NCI-H187 (cell line): ENCODE measurements around the gene HSPBP1.
A peak's percentile ranks its signal among the peaks of the same experiment; 100 is the strongest.

Source experiments
- DNase-seq, 2 experiments: peaks; one replicate each; lab custom pipeline; 2025; lab: John Stamatoyannopoulos, UW

HSPBP1 gene

DNA sequence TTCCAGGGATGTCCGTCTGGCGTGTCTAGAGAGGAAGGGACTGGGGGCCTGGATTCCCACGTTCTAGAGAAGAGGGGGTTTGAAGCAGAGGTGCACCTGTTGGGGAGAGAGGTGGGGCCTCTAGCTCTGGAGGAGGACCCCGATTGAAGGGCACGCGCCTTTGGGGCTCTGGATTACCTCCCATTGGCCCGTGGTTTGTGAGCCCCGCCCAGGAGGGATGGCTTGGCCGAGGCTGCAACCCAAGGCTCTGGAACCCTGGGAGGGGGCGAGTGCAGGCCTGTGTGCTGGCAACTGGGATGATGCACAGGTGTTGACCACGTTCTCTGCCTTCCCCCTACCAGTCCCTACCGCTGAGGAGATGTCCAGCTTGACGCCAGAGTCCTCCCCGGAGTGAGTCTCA lies 25.1 kb upstream of the HSPBP1 start:
- DNase-seq = no peak

GRCh38 chr19:55304279-55304978 lies 24.5 kb upstream of the HSPBP1 start:
- DNase-seq = peak; percentile 13 to 47

GRCh38 chr19:55303477-55303876 lies 23.6 kb upstream of the HSPBP1 start:
- DNase-seq = no peak

- no peak for DNase-seq
Measured at GRCh38 chr19:55302318-55302703, 22.4 kb upstream of the HSPBP1 start.

DNA sequence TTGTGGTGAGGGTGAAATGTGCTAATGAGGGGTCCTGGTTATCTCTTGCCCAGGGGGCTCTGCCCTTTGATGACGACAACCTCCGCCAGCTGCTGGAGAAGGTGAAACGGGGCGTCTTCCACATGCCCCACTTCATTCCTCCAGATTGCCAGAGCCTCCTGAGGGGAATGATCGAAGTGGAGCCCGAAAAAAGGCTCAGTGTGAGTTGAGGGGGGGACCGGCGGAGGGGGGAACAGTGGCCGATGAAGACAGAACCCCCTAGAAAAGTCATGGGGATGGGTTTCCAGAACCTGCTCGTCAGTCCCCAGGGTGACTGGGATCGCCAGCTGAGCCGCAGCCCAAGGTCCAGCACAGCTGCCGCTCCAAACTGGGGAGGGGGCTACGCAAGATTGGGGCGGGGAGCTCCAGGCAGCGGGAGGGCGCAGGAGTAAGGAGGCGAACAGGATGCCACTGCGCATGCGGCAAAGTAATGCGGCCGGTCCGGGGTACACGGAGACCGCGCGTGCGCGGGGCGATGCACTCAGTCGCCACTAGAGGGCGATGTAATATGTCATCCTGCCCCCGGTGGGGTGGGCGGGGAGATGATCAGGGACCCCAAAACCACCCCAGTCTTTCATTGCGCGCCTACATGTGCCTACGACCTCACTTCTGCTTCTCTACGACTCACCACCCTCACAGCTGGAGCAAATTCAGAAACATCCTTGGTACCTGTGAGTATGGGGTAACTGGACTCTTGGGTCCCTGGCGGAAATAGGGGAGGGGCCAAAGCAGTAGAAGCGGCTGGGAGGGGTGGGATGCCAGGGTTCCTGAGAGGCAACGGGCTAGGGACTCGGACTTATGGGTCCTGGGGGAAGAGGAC lies 21.8 kb upstream of the HSPBP1 start:
- peak; percentile 58 to 81 for DNase-seq

DNA sequence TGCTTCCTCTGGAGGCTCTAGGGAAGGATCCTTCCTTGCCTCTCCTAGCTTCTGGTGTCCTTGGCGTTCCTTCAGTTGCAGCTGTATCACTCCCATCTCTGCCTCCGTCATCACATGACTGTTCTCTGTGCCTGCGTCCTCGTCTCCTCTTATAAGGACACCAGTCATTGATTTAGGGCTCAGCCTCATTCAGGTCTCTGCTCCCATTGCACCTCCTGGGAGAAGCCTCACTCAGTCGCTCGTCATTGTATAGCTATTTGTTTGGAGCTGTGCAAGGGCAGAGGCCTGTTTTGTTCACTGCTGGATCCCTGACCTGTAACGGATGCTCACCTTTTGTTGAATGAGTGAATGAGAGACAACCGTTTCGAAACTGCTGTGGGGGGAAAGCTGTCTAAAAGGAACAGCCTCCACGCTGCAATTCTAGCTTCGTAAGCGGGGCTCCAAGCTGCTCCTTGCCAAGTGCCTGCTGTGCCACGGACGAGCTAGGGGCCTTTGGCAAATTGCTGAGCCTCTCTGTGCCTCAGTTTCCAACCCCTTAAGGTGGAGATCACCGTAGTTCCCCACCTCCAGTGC lies 21.1 kb upstream of the HSPBP1 start:
- DNase-seq = no peak

GRCh38 chr19:55299991-55300390 lies 20.1 kb upstream of the HSPBP1 start:
- no peak for DNase-seq

DNA sequence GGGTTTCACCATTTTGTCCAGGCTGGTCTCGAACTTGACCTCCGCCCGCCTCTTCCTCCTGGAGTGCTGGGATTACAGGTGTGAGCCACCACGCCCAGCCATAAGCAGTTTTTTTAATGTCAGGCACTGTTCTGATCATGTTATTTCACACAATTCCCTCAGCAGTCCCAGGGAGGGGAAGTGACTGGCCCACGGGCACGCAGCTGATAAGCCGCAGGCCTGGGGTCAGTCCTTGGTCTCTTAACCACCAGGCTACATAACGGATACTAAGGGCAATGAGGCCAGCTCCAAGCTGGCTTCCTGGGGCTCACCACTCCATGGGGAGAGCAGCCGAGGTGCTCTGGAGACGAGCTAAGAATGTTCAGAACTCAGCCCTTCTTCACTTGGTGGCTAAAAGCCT lies 17.4 kb upstream of the HSPBP1 start:
- DNase-seq = no peak

GRCh38 chr19:55289117-55289796 lies 9.3 kb upstream of the HSPBP1 start:
- DNase-seq = no peak

DNA sequence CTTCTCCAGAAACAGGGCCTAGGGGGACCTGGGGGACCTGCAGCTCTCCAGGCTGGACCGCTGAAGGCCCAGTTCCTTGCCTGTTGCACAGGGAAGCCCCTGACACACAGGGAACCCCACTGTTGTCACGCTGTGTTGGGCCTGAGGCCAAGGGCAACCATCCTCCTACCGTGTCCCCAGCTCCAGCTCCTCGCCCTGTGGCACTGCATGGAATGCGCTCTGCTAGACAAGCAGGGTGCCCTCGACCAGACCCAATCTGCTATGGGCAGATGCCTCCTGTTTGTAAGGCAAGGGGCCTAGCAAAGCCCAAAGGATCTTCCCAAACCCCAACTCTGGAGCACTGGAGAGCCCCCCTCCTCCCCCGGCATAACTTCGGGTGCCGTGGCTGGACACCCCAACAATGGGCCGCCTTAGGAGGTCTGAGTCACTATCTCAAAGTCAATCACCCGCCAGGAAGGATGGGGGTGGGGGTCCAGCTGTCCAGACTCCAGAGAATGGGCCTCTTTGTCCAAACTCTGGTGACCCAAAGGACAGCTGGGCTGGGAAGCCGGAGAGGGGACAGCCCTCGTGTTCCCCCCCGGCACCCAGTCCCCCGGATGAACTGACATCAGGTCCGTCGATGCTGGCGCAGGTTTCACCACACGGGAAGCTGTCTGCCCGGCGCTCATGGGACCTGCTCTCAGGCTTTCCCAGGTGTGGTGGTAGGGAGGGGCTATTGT lies 7.6 kb upstream of the HSPBP1 start:
- no peak for DNase-seq

GRCh38 chr19:55285229-55285890 lies 5.5 kb upstream of the HSPBP1 start:
- DNase-seq = no peak

- DNase-seq = no peak
Measured at GRCh38 chr19:55284405-55285058, 4.6 kb upstream of the HSPBP1 start.

DNA sequence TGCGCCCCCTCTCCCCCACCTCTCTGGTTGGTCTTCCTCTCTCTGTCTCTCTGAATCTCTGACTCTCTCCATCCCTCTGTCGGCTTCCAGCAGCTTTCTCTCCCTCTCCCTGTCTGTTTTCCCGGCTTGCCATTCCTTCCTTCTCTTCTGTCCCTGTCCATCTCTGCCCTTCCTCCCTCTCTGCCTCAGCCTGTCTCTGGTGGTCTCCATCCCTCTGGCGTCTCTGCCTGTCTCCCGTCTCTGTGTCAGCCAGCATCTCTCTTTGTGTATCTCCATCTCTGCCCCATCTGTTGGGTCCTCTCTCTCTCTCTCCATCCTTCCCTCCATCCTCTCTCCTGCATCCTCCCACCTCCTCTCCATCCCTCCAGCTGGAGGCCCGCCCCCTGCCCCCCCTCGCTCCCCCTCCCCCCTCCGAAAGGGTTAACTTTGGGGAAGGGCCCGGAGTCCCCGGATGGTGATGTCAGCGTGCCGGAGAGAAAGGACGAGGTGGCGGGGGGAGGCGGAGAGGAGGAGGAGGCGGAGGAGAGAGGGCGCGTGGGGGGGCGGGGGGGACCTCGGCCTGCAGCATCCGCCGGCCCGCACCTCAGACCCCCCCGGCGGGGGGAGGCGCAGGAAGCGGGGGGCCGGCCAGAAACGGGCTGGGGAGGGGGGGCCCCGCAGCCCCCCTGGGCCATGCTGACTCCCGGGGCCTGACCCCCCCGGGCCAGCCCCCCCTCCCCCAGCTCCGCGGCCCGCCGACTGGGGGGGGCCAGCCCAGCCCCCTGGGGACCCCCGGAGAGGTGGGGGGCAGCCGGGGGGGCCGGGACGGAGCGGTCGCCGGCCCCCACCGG lies 3.9 kb upstream of the HSPBP1 start, which contains the start of gene BRSK1:
BRSK1 (plus strand) TSS at position 450 of the 830 bp plus-strand sequence. CDS start 446 bp downstream, outside the sequence.
- peak in 1 of 2 experiments; percentile 7 for DNase-seq

DNA sequence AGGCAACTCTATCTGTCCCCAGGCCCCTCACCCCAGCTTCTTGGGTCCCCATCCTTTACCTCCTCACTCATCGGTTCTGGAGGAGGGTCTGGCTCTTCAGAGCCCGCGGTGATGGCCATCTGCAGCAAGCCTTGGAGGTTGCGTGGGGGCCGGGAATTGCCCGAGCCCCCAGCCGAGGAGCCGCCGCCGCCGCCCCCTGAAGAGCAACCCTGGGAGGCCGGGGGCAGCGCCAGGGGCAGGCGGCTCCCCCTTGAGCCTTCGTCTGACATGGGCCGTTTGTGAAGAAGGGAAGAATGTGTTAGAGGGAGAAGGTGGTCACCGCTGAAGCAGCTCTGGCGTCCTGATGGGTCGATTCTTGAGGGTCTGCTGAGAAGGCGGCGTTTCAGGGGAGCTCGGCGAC lies 570 bp downstream of the HSPBP1 start:
- no peak for DNase-seq

GRCh38 chr19:55278391-55279135 lies 1.3 kb downstream of the HSPBP1 start:
- no peak for DNase-seq

DNA sequence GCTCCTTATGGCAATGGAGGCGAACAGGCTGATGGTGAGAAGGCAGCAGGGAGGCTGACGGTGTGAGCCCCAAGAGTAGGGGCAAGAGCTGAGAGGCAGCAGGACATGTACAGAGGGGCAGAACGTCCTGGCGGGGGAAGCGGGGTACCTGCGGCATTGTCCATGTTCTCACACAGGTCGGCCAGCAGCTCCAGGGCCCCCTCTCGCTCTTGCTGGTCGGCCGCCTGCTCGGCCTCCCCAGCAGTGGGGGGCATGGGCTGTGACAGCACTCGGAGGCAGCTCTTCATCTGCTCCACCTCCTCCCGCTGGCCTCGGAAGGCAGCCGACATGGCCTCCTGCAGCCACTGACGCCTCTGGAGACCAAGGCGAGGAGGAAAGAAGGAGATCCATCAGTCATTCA lies 2.4 kb downstream of the HSPBP1 start:
- no peak for DNase-seq

DNA sequence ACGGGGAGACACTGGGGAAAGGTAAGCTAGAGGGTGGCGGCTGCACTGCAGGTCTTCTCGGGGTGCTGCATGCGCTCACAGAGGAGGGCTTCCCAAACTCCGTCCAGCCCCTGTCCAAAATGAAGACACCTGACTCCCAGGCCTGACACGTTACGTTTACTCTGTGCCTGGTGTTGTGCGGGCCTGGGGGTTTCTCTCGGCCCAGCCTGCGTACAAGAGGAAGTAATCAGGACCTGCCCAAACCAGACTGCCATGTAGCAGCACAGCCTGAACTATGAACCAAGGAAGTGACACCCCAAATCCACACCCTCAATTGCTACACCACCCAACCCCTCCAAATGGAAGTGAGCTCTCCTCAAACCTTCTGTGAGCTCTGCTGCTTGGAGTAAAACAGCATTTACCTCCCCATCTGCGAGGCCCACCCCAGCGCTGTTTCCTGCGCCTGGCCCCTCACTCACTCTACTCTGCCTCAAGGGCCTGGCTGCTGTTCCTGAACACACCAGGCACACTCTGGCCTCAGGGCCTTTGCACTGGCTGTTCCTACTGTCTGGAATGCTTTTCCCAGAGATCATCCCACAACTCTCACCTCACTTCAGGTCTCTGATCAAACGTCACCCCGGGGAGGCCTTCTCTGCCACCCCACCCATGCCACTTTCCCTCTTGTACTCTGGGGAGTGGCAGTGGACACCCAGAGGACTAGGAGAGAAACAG lies 3.0 kb downstream of the HSPBP1 start:
- no peak for DNase-seq
